Hepatocyte (in vitro differentiated cells): ENCODE data around the gene CIAPIN1. TPM values are rescaled to one million over a fixed set of nuclear protein-coding genes. Genes with fewer than 3 reads are reported as not detected.
A peak's percentile ranks its signal among the peaks of the same experiment; 100 is the strongest.

Experiments used
- DNase-seq: peaks from one replicate; pipeline ENCODE4 v3.0.0-alpha.2; 2016; ENCODE audit warnings: low spot score
- H2AFZ ChIP-seq: fragments of 200-600 bp; sonication (generic); 2 replicates; pipeline ENCODE4 v1.6.0; 2016; ENCODE audit warnings: antibody characterized with exemption, mild to moderate bottlenecking
- H3K27ac ChIP-seq: fragments of 200-600 bp; sonication (generic); 2 replicates; pipeline ENCODE4 v1.5.1; 2016; ENCODE audit warnings: mild to moderate bottlenecking
- H3K27me3 ChIP-seq: fragments of 200-600 bp; sonication (generic); 2 replicates; pipeline ENCODE4 v1.6.1; 2016
- H3K36me3 ChIP-seq: fragments of 200-600 bp; sonication (generic); replicated peaks from 2 replicates; pipeline ENCODE4 v1.5.1; 2016; ENCODE audit warnings: low read depth; ENCODE audit not compliant: insufficient read depth
- H3K4me1 ChIP-seq: fragments of 200-600 bp; sonication (generic); 2 replicates; pipeline ENCODE4 v1.5.1; 2016; ENCODE audit warnings: mild to moderate bottlenecking, moderate library complexity; ENCODE audit not compliant: insufficient read depth
- H3K4me2 ChIP-seq: fragments of 200-600 bp; sonication (generic); 2 replicates; pipeline ENCODE4 v1.6.0; 2016
- H3K4me3 ChIP-seq: fragments of 200-600 bp; sonication (generic); 2 replicates; pipeline ENCODE4 v1.5.1; 2016; ENCODE audit warnings: mild to moderate bottlenecking
- H3K79me2 ChIP-seq: fragments of 200-600 bp; sonication (generic); 2 replicates; pipeline ENCODE4 v1.6.0; 2017; ENCODE audit warnings: mild to moderate bottlenecking
- H3K9me2 ChIP-seq: fragments of 200-600 bp; sonication (generic); replicated peaks from 2 replicates; pipeline ENCODE4 v1.6.0; 2017; ENCODE audit warnings: mild to moderate bottlenecking; ENCODE audit not compliant: insufficient read depth
- H3K9me3 ChIP-seq: fragments of 200-600 bp; sonication (generic); 2 replicates; pipeline ENCODE4 v1.5.1; 2016; ENCODE audit warnings: low read depth, mild to moderate bottlenecking
- H4K20me1 ChIP-seq: fragments of 200-600 bp; sonication (generic); 2 replicates; pipeline ENCODE4 v1.6.0; 2016; ENCODE audit warnings: mild to moderate bottlenecking; ENCODE audit not compliant: insufficient read depth, poor library complexity, severe bottlenecking
- EZH2 ChIP-seq: fragments of 200-600 bp; sonication (generic); IDR thresholded peaks from 2 replicates; pipeline ENCODE4 v1.6.1; 2016; ENCODE audit warnings: antibody characterized with exemption, mild to moderate bottlenecking, borderline replicate concordance
- EZH2phosphoT487 ChIP-seq: fragments of 200-600 bp; sonication (generic); IDR thresholded peaks from one replicate; pipeline ENCODE4 v1.6.1; 2018; ENCODE audit warnings: antibody characterized with exemption, mild to moderate bottlenecking, low read depth, moderate library complexity; ENCODE audit not compliant: unreplicated experiment, severe bottlenecking
- WGBS: methylation state at CpG from one replicate; pipeline ENCODE4 v1.1.6; 2016; ENCODE audit warnings: low lambda C conversion rate; ENCODE audit errors: missing lambda C conversion rate; 5-methylcytosine and 5-hydroxymethylcytosine counted together
- polyA plus RNA-seq: library from polyadenylated mRNA; unstranded; fragments of >200 nt; fragmentation: Nextera tagmentation; extraction: Ambion mirVana; gene quantifications from 2 replicates; pipeline ENCODE4 v1.2.1, GENCODE V29; 2016
- total RNA-seq: library from RNA; depleted of rRNA; stranded (reverse); fragments of >200 nt; gene quantifications from 2 replicates; pipeline ENCODE4 v1.2.3, GENCODE V29; 2014
- TF ChIP-seq, protein P1 (sequence below): fragments of 200-600 bp; sonication (generic); IDR thresholded peaks from 2 replicates; pipeline ENCODE4 v1.5.1; 2016; ENCODE audit warnings: antibody characterized with exemption, mild to moderate bottlenecking; ENCODE audit not compliant: poor library complexity

Gene CIAPIN1
- total and polyA plus RNA-seq, 2 experiments from 2014 or later: 54.2 to 56.1 TPM

DNA sequence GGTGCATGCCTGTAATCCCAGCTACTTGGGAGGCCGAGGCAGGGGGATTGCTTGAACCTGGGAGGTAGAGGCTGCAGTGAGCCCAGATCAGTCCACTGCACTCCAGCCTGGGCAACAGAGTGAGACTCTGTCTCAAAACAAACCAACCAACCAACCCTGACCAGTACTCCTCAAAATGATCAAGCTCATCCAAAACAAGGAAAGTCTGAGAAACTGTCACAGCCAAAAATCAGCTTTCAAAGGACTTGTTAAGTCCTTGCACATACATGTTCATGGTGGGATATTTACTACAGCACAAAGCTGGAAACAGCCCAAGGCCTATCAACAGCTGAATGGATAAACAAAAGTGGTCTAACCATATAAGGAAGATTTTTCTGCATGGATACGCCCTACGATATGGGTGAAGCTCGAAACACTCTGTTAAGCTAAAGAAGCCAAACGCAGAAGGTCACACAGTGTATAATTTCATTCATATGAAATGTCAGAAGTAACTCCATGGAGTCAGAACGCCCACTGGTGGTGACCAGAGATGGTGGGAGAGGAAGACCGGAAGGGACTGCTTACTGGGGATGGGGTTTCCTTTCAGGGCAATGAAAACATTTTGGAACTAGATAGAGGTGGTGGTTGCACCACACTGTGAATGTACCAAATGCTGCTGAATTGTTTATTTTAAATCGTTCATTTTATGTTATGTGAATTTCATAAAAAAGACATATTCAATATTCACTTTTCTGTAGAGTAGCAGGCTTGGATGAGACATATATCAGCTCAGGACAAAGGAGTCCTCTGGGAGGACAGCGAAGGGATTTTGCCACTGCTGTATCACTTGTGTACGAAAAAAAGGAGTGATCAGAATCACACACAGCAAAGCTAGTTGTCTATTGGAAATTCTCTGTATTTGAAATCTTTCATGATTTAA, 24.9 kb downstream of the CIAPIN1 start:
- DNase-seq: peak; percentile 75
- H3K4me2 ChIP-seq: no peak overlapping the region

DNA sequence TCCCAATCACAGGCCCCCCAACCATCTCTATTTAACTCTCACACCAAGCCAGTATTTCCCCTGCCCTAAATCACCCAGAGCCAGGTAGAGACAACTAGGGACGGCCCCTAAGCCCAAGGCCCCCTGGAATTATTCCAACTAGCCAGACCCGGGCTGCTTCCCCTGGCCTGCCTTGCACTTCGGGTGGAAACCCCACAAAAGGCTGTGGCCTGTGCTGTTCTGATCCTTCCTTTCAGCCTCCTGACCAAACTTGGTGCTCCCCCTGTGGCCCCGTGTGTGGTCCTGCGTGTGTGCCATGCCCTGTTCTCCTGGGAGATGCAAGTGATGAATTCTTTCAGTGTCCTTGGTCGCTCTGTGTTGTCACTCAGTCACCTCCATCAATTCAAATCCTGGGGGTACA, 27.7 kb downstream of the CIAPIN1 start:
- Histone ChIP-seq H3K27ac (no peak overlapping the region), H2AFZ (no peak overlapping the region), H4K20me1 (no peaks in the 10 kb centered on the region), H3K4me2 (no peak overlapping the region), H3K79me2 (no peaks in the 10 kb centered on the region), H3K4me1 (peaks cover 11% of the 10 kb centered on the region), H3K36me3 (no peaks in the 10 kb centered on the region), H3K27me3 (no peaks in the 10 kb centered on the region), H3K9me3 (no peaks in the 10 kb centered on the region), H3K9me2 (no peaks in the 10 kb centered on the region), H3K4me3 (no peak overlapping the region)
- no peak for DNase-seq
- 75% methylated on average over 6 of the region's 6 CpGs for WGBS
- TF ChIP-seq, protein P1, sequence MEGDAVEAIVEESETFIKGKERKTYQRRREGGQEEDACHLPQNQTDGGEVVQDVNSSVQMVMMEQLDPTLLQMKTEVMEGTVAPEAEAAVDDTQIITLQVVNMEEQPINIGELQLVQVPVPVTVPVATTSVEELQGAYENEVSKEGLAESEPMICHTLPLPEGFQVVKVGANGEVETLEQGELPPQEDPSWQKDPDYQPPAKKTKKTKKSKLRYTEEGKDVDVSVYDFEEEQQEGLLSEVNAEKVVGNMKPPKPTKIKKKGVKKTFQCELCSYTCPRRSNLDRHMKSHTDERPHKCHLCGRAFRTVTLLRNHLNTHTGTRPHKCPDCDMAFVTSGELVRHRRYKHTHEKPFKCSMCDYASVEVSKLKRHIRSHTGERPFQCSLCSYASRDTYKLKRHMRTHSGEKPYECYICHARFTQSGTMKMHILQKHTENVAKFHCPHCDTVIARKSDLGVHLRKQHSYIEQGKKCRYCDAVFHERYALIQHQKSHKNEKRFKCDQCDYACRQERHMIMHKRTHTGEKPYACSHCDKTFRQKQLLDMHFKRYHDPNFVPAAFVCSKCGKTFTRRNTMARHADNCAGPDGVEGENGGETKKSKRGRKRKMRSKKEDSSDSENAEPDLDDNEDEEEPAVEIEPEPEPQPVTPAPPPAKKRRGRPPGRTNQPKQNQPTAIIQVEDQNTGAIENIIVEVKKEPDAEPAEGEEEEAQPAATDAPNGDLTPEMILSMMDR: no peak
- TF ChIP-seq EZH2 (no peak), EZH2phosphoT487 (no peak)

More for the DNA sequence above, 24.9 kb downstream of the CIAPIN1 start:
- peak overlapping the region; percentile 29 for H2AFZ ChIP-seq
- TF ChIP-seq, protein P1: peak; percentile 71
- TF ChIP-seq EZH2: no peak
- no peak for TF ChIP-seq EZH2phosphoT487
- WGBS: 47% methylated on average over 10 of the region's 10 CpGs
- no peaks in the 10 kb centered on the region for H3K36me3 ChIP-seq
- no peak overlapping the region for H3K4me3 ChIP-seq
- H3K79me2 ChIP-seq: no peaks in the 10 kb centered on the region
- no peaks in the 10 kb centered on the region for H3K9me2 ChIP-seq
- H3K9me3 ChIP-seq: no peaks in the 10 kb centered on the region
- H3K27me3 ChIP-seq: no peaks in the 10 kb centered on the region
- H3K27ac ChIP-seq: peak overlapping the region; percentile 62
- peaks cover 2% of the 10 kb centered on the region for H3K4me1 ChIP-seq
- H4K20me1 ChIP-seq: no peaks in the 10 kb centered on the region

- Histone ChIP-seq H3K4me2 (no peak overlapping the region), H3K4me1 (peaks cover 11% of the 10 kb centered on the region), H3K27ac (no peak overlapping the region), H3K27me3 (no peaks in the 10 kb centered on the region), H3K79me2 (no peaks in the 10 kb centered on the region), H3K4me3 (no peak overlapping the region), H2AFZ (peak overlapping the region; percentile 94), H4K20me1 (no peaks in the 10 kb centered on the region), H3K9me3 (no peaks in the 10 kb centered on the region), H3K36me3 (no peaks in the 10 kb centered on the region), H3K9me2 (no peaks in the 10 kb centered on the region)
- TF ChIP-seq EZH2: no peak
- TF ChIP-seq EZH2phosphoT487: no peak
- TF ChIP-seq, protein P1: no peak
- no peak for DNase-seq
- WGBS: 92% methylated on average over 9 of the region's 16 CpGs
These were observed 31.1 kb downstream of the CIAPIN1 start for GRCh38 chr16:57416084-57416483.
